ENCODE results near the gene AZU1.

GRCh38 chr19:821825-822503 is 5.7 kb upstream of the AZU1 start, which contains the start of gene PLPPR3:
- TF ChIP-seq CTCF (IDR thresholded peaks at IDR 0.05; ENCODE audit: insufficient read depth, low read length, poor library complexity, severe bottlenecking) (no peak), EZH2phosphoT487 (conservative IDR thresholded peaks at IDR 0.05; ENCODE audit: low read length) (no peak)
